GM12878 (cell line): ENCODE results near the gene POGLUT3. TPM values are rescaled to one million over a fixed set of nuclear protein-coding genes. Genes with fewer than 3 reads are reported as not detected.

ENCODE experiments used
- ATF2 ChIP-seq: IDR thresholded peaks from 2 replicates; pipeline ENCODE4 v1.6.1; 2012; ENCODE audit warnings: low read length, inconsistent platforms
- BHLHE40 ChIP-seq, 2 experiments: fragments of 450-650 bp in 1 of 2; IDR thresholded peaks; 2 replicates each; pipeline ENCODE4 v1.6.1; 2011 to 2017; ENCODE audit warnings: low read depth in 2 of 2, borderline replicate concordance in 1 of 2, improper control_type of control experiment in 1 of 2, low read length in 1 of 2, mild to moderate bottlenecking in 1 of 2
- CHD1 ChIP-seq: IDR thresholded peaks from 2 replicates; pipeline ENCODE4 v1.6.1; 2012; ENCODE audit warnings: low read depth, low read length, improper control_type of control experiment
- FOXM1 ChIP-seq: IDR thresholded peaks from 2 replicates; pipeline ENCODE4 v1.6.1; 2012; ENCODE audit warnings: low read depth, mild to moderate bottlenecking, inconsistent platforms, low read length, moderate library complexity
- IRF3 ChIP-seq: fragments of 450-650 bp; IDR thresholded peaks from 2 replicates; pipeline ENCODE4 v1.6.1; 2014; ENCODE audit warnings: mild to moderate bottlenecking
- MEF2A ChIP-seq: IDR thresholded peaks from 2 replicates; pipeline ENCODE4 v1.6.1; 2011; ENCODE audit warnings: low read depth, mild to moderate bottlenecking, low read length, moderate library complexity; ENCODE audit not compliant: insufficient read depth
- MTA3 ChIP-seq: IDR thresholded peaks from 2 replicates; pipeline ENCODE4 v1.6.1; 2012; ENCODE audit warnings: low read length, inconsistent platforms, borderline replicate concordance
- PML ChIP-seq: IDR thresholded peaks from 2 replicates; pipeline ENCODE4 v1.6.1; 2012; ENCODE audit warnings: low read length, inconsistent platforms
- TBL1XR1 ChIP-seq: IDR thresholded peaks from 2 replicates; pipeline ENCODE4 v1.6.1; 2012; ENCODE audit warnings: low read depth, low read length, improper control_type of control experiment
- TCF7 ChIP-seq: IDR thresholded peaks from 2 replicates; pipeline ENCODE4 v1.6.1; 2014; ENCODE audit warnings: antibody characterized with exemption, borderline replicate concordance
- ZNF384 ChIP-seq: IDR thresholded peaks from 2 replicates; pipeline ENCODE4 v1.6.1; 2012; ENCODE audit warnings: low read depth, mild to moderate bottlenecking, low read length, improper control_type of control experiment, borderline replicate concordance
- polyA plus RNA-seq, 11 experiments: library from polyadenylated mRNA; depleted of rRNA in 4 of 11; unstranded in 6 of 11; stranded (reverse) in 5 of 11; fragments of >200 nt; fragmentation: Nextera tagmentation in 4 of 11; fragmentation: Illumina TruSeq in 1 of 11; extraction: Ambion mirVana in 4 of 11; extraction: Trizol in 1 of 11; gene quantifications; 1 replicate in 1 of 11; 2 replicates in 10 of 11; pipeline versions ENCODE4 v1.2.1 to v1.2.3, GENCODE V29; 2011 to 2016; ENCODE audit warnings: inconsistent platforms in 2 of 11, missing spikeins in 2 of 11, low read depth in 1 of 11
- total RNA-seq, 4 experiments: library from RNA; depleted of rRNA in 3 of 4; stranded (reverse); fragments of >200 nt in 3 of 4; fragmentation: Illumina TruSeq in 1 of 4; extraction: Trizol in 1 of 4; gene quantifications; 2 replicates each; pipeline versions ENCODE4 v1.2.1 to v1.2.3, GENCODE V29; 2013 to 2021

Gene POGLUT3
- total and polyA plus RNA-seq, 10 of the 15 experiments (the other 5 are each of a cell fraction or from before 2014, with no cell fraction given): 3.7 to 21.5 (median 12.9) TPM

- TF ChIP-seq FOXM1: 0 out of 2 replicates have a peak, but pooled peaks have one; percentile 28
- peak; percentile 96 for TF ChIP-seq PML
- no peak for TF ChIP-seq TCF7
- no peak for TF ChIP-seq CHD1
- no peak for TF ChIP-seq MTA3
- TF ChIP-seq BHLHE40 (IDR thresholded peaks at IDR 0.05; ENCODE audit: borderline replicate concordance in 1 of 2, low read depth in 2 of 2, low read length in 1 of 2): 0 out of 4 replicates have a peak, but pooled peaks of 1 of the 2 experiments have one; percentile 10
- no peak for TF ChIP-seq TBL1XR1
- no peak; the same call in 1 of the 2 replicates for TF ChIP-seq ATF2
- TF ChIP-seq IRF3: no peak
- TF ChIP-seq ZNF384: no peak
- 0 out of 2 replicates have a peak, but pooled peaks have one; percentile 6 for TF ChIP-seq MEF2A
Observed at GRCh38 chr11:108467091-108467823, 30.9 kb downstream of the POGLUT3 start, which contains the start of gene C11orf65 (continued).
